Stimulated activated CD4-positive, alpha-beta T cell treated with anti-CD3 and anti-CD28 coated beads, Interleukin-4, amount 100 ng/mL, for 4 hours (primary cell): ENCODE data around the gene CRACR2B.

Source experiments
- DNase-seq, 2 experiments: peaks; one replicate each; pipeline ENCODE4 v3.0.0-alpha.2; 2020

CRACR2B gene

GRCh38 chr11:827897-828192 lies at the start of gene CRACR2B:
TSS of gene CRACR2B (plus strand) at chr11:827919. CDS start at chr11:828608, 689 bp downstream.
- no peak for DNase-seq

GRCh38 chr11:778976-779954 lies 48.5 kb upstream of the CRACR2B start:
- DNase-seq: no peak

- DNase-seq: no peak
Measured at GRCh38 chr11:779955-780532, 47.7 kb upstream of the CRACR2B start.

- no peak for DNase-seq
Measured at GRCh38 chr11:782264-783174, 45.2 kb upstream of the CRACR2B start.

GRCh38 chr11:783581-784015 lies 44.1 kb upstream of the CRACR2B start:
- peak in 1 of 2 experiments; percentile 10 for DNase-seq

- no peak for DNase-seq
Measured at GRCh38 chr11:786235-787083, 41.3 kb upstream of the CRACR2B start.

- DNase-seq: no peak
Measured at GRCh38 chr11:787084-787675, 40.5 kb upstream of the CRACR2B start.

GRCh38 chr11:788009-788640 lies 39.6 kb upstream of the CRACR2B start:
- no peak for DNase-seq

- DNase-seq: no peak
Measured at GRCh38 chr11:788953-789940, 38.5 kb upstream of the CRACR2B start.

GRCh38 chr11:789943-790342 lies 37.8 kb upstream of the CRACR2B start, which contains the start of gene CEND1:
TSS of gene CEND1 (minus strand) at chr11:790090. CDS start at chr11:788576, 1,514 bp downstream.
- DNase-seq: peak; percentile 26 to 58

- DNase-seq: no peak
Measured at GRCh38 chr11:790721-791564, 36.8 kb upstream of the CRACR2B start.

GRCh38 chr11:791658-792534 lies 35.8 kb upstream of the CRACR2B start:
- no peak for DNase-seq

GRCh38 chr11:792535-792821 lies 35.2 kb upstream of the CRACR2B start:
- DNase-seq: no peak

GRCh38 chr11:792873-793272 lies 34.8 kb upstream of the CRACR2B start:
- no peak for DNase-seq

- DNase-seq: no peak
Measured at GRCh38 chr11:793556-793955, 34.2 kb upstream of the CRACR2B start.

GRCh38 chr11:794013-794765 lies 33.5 kb upstream of the CRACR2B start:
- DNase-seq: no peak
